Glutamatergic neuron (in vitro differentiated cells): ENCODE results near the gene PDHA2. TPM values are rescaled to one million over a fixed set of nuclear protein-coding genes. Genes with fewer than 3 reads are reported as not detected.

Source experiments
- DNase-seq: peaks from one replicate; pipeline ENCODE4 v3.0.0; 2022
- H3K27ac Mint-ChIP-seq: one replicate; pipeline ENCODE4 v1.8.0; 2020; ENCODE audit warnings: mild to moderate bottlenecking, mixed read lengths, inconsistent platforms; ENCODE audit not compliant: unreplicated experiment
- H3K27me3 Mint-ChIP-seq: one replicate; pipeline ENCODE4 v1.8.0; 2020; ENCODE audit warnings: mild to moderate bottlenecking, moderate library complexity, mixed read lengths, inconsistent platforms; ENCODE audit not compliant: unreplicated experiment
- H3K36me3 Mint-ChIP-seq: one replicate; pipeline ENCODE4 v1.8.0; 2020; ENCODE audit warnings: mild to moderate bottlenecking, mixed read lengths, inconsistent platforms; ENCODE audit not compliant: unreplicated experiment
- H3K4me1 Mint-ChIP-seq: one replicate; pipeline ENCODE4 v1.8.0; 2020; ENCODE audit warnings: mild to moderate bottlenecking, low read depth, mixed read lengths, inconsistent platforms; ENCODE audit not compliant: unreplicated experiment
- H3K4me3 Mint-ChIP-seq: one replicate; pipeline ENCODE4 v1.8.0; 2020; ENCODE audit warnings: mild to moderate bottlenecking, mixed read lengths, inconsistent platforms; ENCODE audit not compliant: unreplicated experiment
- H3K9me3 Mint-ChIP-seq: one replicate; pipeline ENCODE4 v1.8.0; 2020; ENCODE audit warnings: mild to moderate bottlenecking, moderate library complexity, mixed read lengths, inconsistent platforms; ENCODE audit not compliant: unreplicated experiment
- CTCF ChIP-seq: fragments of 200-600 bp; sonication (generic); IDR thresholded peaks from one replicate; pipeline ENCODE4 v1.5.0; 2021; ENCODE audit not compliant: partially characterized antibody, unreplicated experiment
- total RNA-seq: library from RNA; stranded (reverse); fragmentation: NEBNext Ultra II Directional; extraction: Animal tissue kit (Norgen Biotek cat#: 25700); gene quantifications from one replicate; pipeline ENCODE4 v1.2.1, GENCODE V29; 2021; ENCODE audit not compliant: unreplicated experiment

The PDHA2 gene
- total RNA-seq, 1 donor from 2014 or later: not detected

GRCh38 chr4:95869961-95870500 is 30.1 kb downstream of the PDHA2 start:
- Mint-ChIP-seq H3K27me3 (no peaks in the 10 kb centered on the region), H3K36me3 (peaks cover 21% of the 10 kb centered on the region), H3K4me1 (no peaks in the 10 kb centered on the region), H3K9me3 (peaks cover 3% of the 10 kb centered on the region), H3K4me3 (no peak overlapping the region), H3K27ac (no peak overlapping the region)
- no peak for DNase-seq
- no peak for TF ChIP-seq CTCF

- H3K4me1 Mint-ChIP-seq: no peaks in the 10 kb centered on the region
- no peak overlapping the region for H3K27ac Mint-ChIP-seq
- no peaks in the 10 kb centered on the region for H3K9me3 Mint-ChIP-seq
- peaks cover 4% of the 10 kb centered on the region for H3K36me3 Mint-ChIP-seq
- DNase-seq: no peak
- H3K4me3 Mint-ChIP-seq: no peak overlapping the region
- H3K27me3 Mint-ChIP-seq: no peaks in the 10 kb centered on the region
- TF ChIP-seq CTCF: no peak
These were observed 37.7 kb downstream of the PDHA2 start for GRCh38 chr4:95877636-95878035.

GRCh38 chr4:95887551-95887950 is 47.7 kb downstream of the PDHA2 start:
- no peak for TF ChIP-seq CTCF
- H3K9me3 Mint-ChIP-seq: peaks cover 3% of the 10 kb centered on the region
- DNase-seq: no peak
- H3K27ac Mint-ChIP-seq: no peak overlapping the region
- H3K4me3 Mint-ChIP-seq: no peak overlapping the region
- no peaks in the 10 kb centered on the region for H3K4me1 Mint-ChIP-seq
- no peaks in the 10 kb centered on the region for H3K27me3 Mint-ChIP-seq
- H3K36me3 Mint-ChIP-seq: peaks cover 4% of the 10 kb centered on the region

GRCh38 chr4:95889662-95890061 is 49.8 kb downstream of the PDHA2 start:
- no peak overlapping the region for H3K4me3 Mint-ChIP-seq
- H3K36me3 Mint-ChIP-seq: no peaks in the 10 kb centered on the region
- no peak for DNase-seq
- TF ChIP-seq CTCF: no peak
- no peaks in the 10 kb centered on the region for H3K4me1 Mint-ChIP-seq
- H3K9me3 Mint-ChIP-seq: no peaks in the 10 kb centered on the region
- no peak overlapping the region for H3K27ac Mint-ChIP-seq
- H3K27me3 Mint-ChIP-seq: no peaks in the 10 kb centered on the region
